ENCODE results near the gene ERRFI1. TPM values are rescaled to one million over a fixed set of nuclear protein-coding genes. Genes with fewer than 3 reads are reported as not detected.

ERRFI1 gene
- polyA plus RNA-seq, 3 donors from 2014 or later: 0.33 to 1.1 TPM; not detected in 1

- Mint-ChIP-seq H3K4me3 (no peak overlapping the region), H3K4me1 (peaks cover 0 to 5% of the 10 kb centered on the region in 2 donors), H3K36me3 (peaks cover 0 to 8% (median 6%) of the 10 kb centered on the region in 3 donors), H3K27ac (no peak overlapping the region), H3K27me3 (ENCODE audit: low read depth in 3 of 3) (peaks cover 8 to 16% (median 9%) of the 10 kb centered on the region in 3 donors), H3K9me3 (peaks cover 0 to 6% (median 1%) of the 10 kb centered on the region in 6 donors)
- no peak for DNase-seq
Observed at GRCh38 chr1:7994827-7995226, 31.3 kb downstream of the ERRFI1 start.

- Mint-ChIP-seq H3K27ac (no peak overlapping the region), H3K36me3 (peaks cover 0 to 8% (median 6%) of the 10 kb centered on the region in 3 donors), H3K27me3 (ENCODE audit: low read depth in 3 of 3) (peaks cover 9 to 16% (median 11%) of the 10 kb centered on the region in 3 donors), H3K9me3 (peaks cover 0 to 6% (median 1%) of the 10 kb centered on the region in 6 donors), H3K4me1 (peaks cover 0 to 8% of the 10 kb centered on the region in 2 donors), H3K4me3 (no peak overlapping the region)
- no peak for DNase-seq
Observed at GRCh38 chr1:7993593-7994479, 32.3 kb downstream of the ERRFI1 start.

- Mint-ChIP-seq H3K27ac (no peak overlapping the region), H3K27me3 (ENCODE audit: low read depth in 3 of 3) (peaks cover 9 to 16% (median 11%) of the 10 kb centered on the region in 3 donors), H3K9me3 (peaks cover 0 to 6% (median 1%) of the 10 kb centered on the region in 6 donors), H3K4me1 (peaks cover 0 to 8% of the 10 kb centered on the region in 2 donors), H3K4me3 (no peak overlapping the region), H3K36me3 (peaks cover 0 to 6% (median 4%) of the 10 kb centered on the region in 3 donors)
- no peak for DNase-seq
Observed at GRCh38 chr1:7992885-7993284, 33.2 kb downstream of the ERRFI1 start.

- peaks cover 0 to 8% (median 3%) of the 10 kb centered on the region in 3 donors for H3K36me3 Mint-ChIP-seq
- peaks cover 0 to 8% of the 10 kb centered on the region in 2 donors for H3K4me1 Mint-ChIP-seq
- peaks cover 9 to 16% (median 11%) of the 10 kb centered on the region in 3 donors for H3K27me3 Mint-ChIP-seq (ENCODE audit: low read depth in 3 of 3)
- DNase-seq: no peak
- H3K27ac Mint-ChIP-seq: no peak overlapping the region
- H3K9me3 Mint-ChIP-seq: peaks cover 0 to 6% (median 1%) of the 10 kb centered on the region in 6 donors
- no peak overlapping the region for H3K4me3 Mint-ChIP-seq
Observed at GRCh38 chr1:7991504-7992440, 34.3 kb downstream of the ERRFI1 start.

- peak in 2 of 3 donors; percentile 2 to 17 for DNase-seq
- H3K27me3 Mint-ChIP-seq (ENCODE audit: low read depth in 3 of 3): peaks cover 9 to 16% (median 11%) of the 10 kb centered on the region in 3 donors
- peak overlapping the region in 1 of 5 donors; percentile 1 for H3K4me3 Mint-ChIP-seq
- H3K27ac Mint-ChIP-seq: peak overlapping the region; percentile 74 to 90 (median 78)
- peaks cover 0 to 8% of the 10 kb centered on the region in 2 donors for H3K4me1 Mint-ChIP-seq
- H3K9me3 Mint-ChIP-seq: peaks cover 0 to 6% (median 1%) of the 10 kb centered on the region in 6 donors
- H3K36me3 Mint-ChIP-seq: peaks cover 9 to 23% (median 18%) of the 10 kb centered on the region in 3 donors
Observed at GRCh38 chr1:7989762-7990428, 36.2 kb downstream of the ERRFI1 start.

- Mint-ChIP-seq H3K36me3 (peaks cover 14 to 34% (median 18%) of the 10 kb centered on the region in 3 donors), H3K9me3 (peaks cover 0 to 6% (median 1%) of the 10 kb centered on the region in 6 donors), H3K4me1 (peaks cover 0 to 8% of the 10 kb centered on the region in 2 donors), H3K4me3 (no peak overlapping the region), H3K27ac (no peak overlapping the region), H3K27me3 (ENCODE audit: low read depth in 3 of 3) (peaks cover 9 to 14% (median 11%) of the 10 kb centered on the region in 3 donors)
- no peak for DNase-seq
Observed at GRCh38 chr1:7988576-7988975, 37.5 kb downstream of the ERRFI1 start.

GRCh38 chr1:7987528-7987927, 38.6 kb downstream of the ERRFI1 start:
- H3K4me3 Mint-ChIP-seq: no peak overlapping the region
- H3K4me1 Mint-ChIP-seq: peaks cover 4 to 12% of the 10 kb centered on the region in 2 donors
- no peak for DNase-seq
- no peak overlapping the region for H3K27ac Mint-ChIP-seq
- peaks cover 9 to 11% (median 11%) of the 10 kb centered on the region in 3 donors for H3K27me3 Mint-ChIP-seq (ENCODE audit: low read depth in 3 of 3)
- peaks cover 0 to 6% (median 1%) of the 10 kb centered on the region in 6 donors for H3K9me3 Mint-ChIP-seq
- H3K36me3 Mint-ChIP-seq: peaks cover 15 to 36% (median 20%) of the 10 kb centered on the region in 3 donors

- H3K36me3 Mint-ChIP-seq: peaks cover 20 to 41% (median 20%) of the 10 kb centered on the region in 3 donors
- peaks cover 0 to 6% (median 1%) of the 10 kb centered on the region in 6 donors for H3K9me3 Mint-ChIP-seq
Observed at GRCh38 chr1:7985851-7986612, 40.1 kb downstream of the ERRFI1 start.

GRCh38 chr1:7984811-7985210, 41.3 kb downstream of the ERRFI1 start:
- H3K27ac Mint-ChIP-seq: no peak overlapping the region

More at GRCh38 chr1:7985851-7986612, 40.1 kb downstream of the ERRFI1 start:
- no peak overlapping the region for H3K4me3 Mint-ChIP-seq
- peaks cover 9 to 16% of the 10 kb centered on the region in 2 donors for H3K4me1 Mint-ChIP-seq
- peak overlapping the region in 1 of 6 donors; percentile 53 for H3K27ac Mint-ChIP-seq
- H3K27me3 Mint-ChIP-seq (ENCODE audit: low read depth in 3 of 3): peaks cover 8 to 11% (median 9%) of the 10 kb centered on the region in 3 donors
- no peak for DNase-seq

GRCh38 chr1:7983086-7983778, 42.9 kb downstream of the ERRFI1 start:
- no peak for DNase-seq
- Mint-ChIP-seq H3K4me3 (no peak overlapping the region), H3K4me1 (peaks cover 8 to 9% of the 10 kb centered on the region in 2 donors), H3K27ac (peak overlapping the region in 1 of 6 donors; percentile 9), H3K9me3 (no peaks in the 10 kb centered on the region), H3K27me3 (ENCODE audit: low read depth in 3 of 3) (no peaks in the 10 kb centered on the region), H3K36me3 (peaks cover 26 to 50% (median 27%) of the 10 kb centered on the region in 3 donors)

More at GRCh38 chr1:7984811-7985210, 41.3 kb downstream of the ERRFI1 start:
- H3K4me3 Mint-ChIP-seq: no peak overlapping the region
- peaks cover 20 to 44% (median 23%) of the 10 kb centered on the region in 3 donors for H3K36me3 Mint-ChIP-seq
- peaks cover 0 to 3% (median 0%) of the 10 kb centered on the region in 3 donors for H3K27me3 Mint-ChIP-seq (ENCODE audit: low read depth in 3 of 3)
- peaks cover 9 to 10% of the 10 kb centered on the region in 2 donors for H3K4me1 Mint-ChIP-seq
- no peaks in the 10 kb centered on the region for H3K9me3 Mint-ChIP-seq
- DNase-seq: no peak

- H3K4me3 Mint-ChIP-seq: no peak overlapping the region
- peaks cover 18 to 43% (median 25%) of the 10 kb centered on the region in 3 donors for H3K36me3 Mint-ChIP-seq
- peak overlapping the region in 2 of 6 donors; percentile 36 to 57 for H3K27ac Mint-ChIP-seq
- H3K27me3 Mint-ChIP-seq (ENCODE audit: low read depth in 3 of 3): no peaks in the 10 kb centered on the region
- peaks cover 10 to 14% of the 10 kb centered on the region in 2 donors for H3K4me1 Mint-ChIP-seq
- DNase-seq: no peak
- H3K9me3 Mint-ChIP-seq: no peaks in the 10 kb centered on the region
Observed at GRCh38 chr1:7980984-7981383, 45.1 kb downstream of the ERRFI1 start.

All from immature natural killer cell (primary cell).